ENCODE results near the gene FUT8. TPM values are rescaled to one million over a fixed set of nuclear protein-coding genes. Genes with fewer than 3 reads are reported as not detected.

FUT8 gene
- total RNA-seq, 4 donors from 2014 or later: 7.9 to 27.5 (median 12.8) TPM

DNA sequence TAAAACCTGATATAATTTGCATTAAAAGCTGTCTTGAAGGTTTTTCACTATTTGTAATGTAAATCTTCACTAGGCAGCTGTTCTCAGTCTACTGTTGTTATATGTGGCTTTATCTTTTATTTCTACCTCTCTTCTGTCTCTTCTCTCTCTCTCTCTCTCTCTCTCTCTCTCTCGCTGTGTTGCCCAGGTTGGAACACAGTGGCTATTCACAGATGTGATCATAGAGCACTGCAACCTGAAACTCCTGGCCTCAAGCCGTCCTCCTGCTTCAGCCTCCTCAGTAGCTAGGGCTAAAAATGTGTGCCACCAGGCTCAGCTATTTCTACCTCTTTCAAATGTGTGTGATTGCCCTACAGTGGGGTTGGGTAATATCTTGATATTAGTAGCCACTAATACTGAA is 21.1 kb downstream of the FUT8 start:
- no peak overlapping the region for H3K4me3 ChIP-seq
- peaks cover 0 to 3% (median 0%) of the 10 kb centered on the region in 4 donors for H3K4me1 ChIP-seq
- in situ Hi-C loops (cut with MboI; ENCODE audit: low pct_ligation_motif_present in 1 of 4, low pct_unique_long_range_greater_than_20kb in 1 of 4, low sequenced_read_pairs in 3 of 4) (no loop called here), intact Hi-C loops (cut with DNase I; ENCODE audit: low total_unique reads) (no loop called here)
- no peak overlapping the region for H3K27ac ChIP-seq
- no peak for DNase-seq
- no peaks in the 10 kb centered on the region for H3K36me3 ChIP-seq
- TF ChIP-seq POLR2A (IDR thresholded peaks at IDR 0.05): no peak
- TF ChIP-seq EP300 (IDR thresholded peaks at IDR 0.05; ENCODE audit: low read depth): no peak
- TF ChIP-seq, protein P1, sequence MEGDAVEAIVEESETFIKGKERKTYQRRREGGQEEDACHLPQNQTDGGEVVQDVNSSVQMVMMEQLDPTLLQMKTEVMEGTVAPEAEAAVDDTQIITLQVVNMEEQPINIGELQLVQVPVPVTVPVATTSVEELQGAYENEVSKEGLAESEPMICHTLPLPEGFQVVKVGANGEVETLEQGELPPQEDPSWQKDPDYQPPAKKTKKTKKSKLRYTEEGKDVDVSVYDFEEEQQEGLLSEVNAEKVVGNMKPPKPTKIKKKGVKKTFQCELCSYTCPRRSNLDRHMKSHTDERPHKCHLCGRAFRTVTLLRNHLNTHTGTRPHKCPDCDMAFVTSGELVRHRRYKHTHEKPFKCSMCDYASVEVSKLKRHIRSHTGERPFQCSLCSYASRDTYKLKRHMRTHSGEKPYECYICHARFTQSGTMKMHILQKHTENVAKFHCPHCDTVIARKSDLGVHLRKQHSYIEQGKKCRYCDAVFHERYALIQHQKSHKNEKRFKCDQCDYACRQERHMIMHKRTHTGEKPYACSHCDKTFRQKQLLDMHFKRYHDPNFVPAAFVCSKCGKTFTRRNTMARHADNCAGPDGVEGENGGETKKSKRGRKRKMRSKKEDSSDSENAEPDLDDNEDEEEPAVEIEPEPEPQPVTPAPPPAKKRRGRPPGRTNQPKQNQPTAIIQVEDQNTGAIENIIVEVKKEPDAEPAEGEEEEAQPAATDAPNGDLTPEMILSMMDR (IDR thresholded peaks at IDR 0.05): no peak
- no peak for TF ChIP-seq POLR2AphosphoS5 (IDR thresholded peaks at IDR 0.05)
- 67 to 81% methylated on average over 2 of the region's 2 CpGs for WGBS, 2 donors (ENCODE audit: low coverage in 1 of 2)
- no peaks in the 10 kb centered on the region for H3K9me3 ChIP-seq
- H3K27me3 ChIP-seq: no peaks in the 10 kb centered on the region

DNA sequence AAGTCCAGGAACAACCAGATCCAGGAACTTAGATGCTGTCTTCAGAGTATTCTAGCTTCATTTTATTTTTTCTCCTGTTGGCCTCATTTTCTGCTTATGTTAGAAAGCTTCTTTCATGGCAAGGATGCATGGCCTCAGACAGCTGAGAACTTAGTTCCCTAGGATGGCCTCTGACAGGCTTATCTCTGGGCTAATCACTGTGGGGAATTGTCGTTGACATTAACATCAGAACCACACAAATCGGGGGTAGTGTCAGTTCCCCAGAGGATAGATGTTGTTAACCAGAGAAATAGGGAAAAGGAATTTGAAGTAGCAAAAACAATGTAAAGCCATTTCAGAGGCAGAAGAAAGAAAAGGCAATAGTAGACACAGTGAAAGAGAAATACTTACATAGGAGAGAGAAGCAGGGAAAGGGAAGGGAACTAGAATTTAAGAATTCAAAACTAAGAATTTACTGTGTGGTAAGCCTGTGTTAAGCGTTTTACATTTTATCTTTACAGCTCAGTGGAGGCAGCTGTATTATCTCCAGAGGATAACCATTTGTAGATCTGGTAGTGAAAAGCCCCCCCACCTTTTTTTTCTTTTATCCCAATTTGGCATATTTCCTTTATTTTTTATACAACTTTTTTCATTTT is 21.8 kb downstream of the FUT8 start:
- Histone ChIP-seq H3K9me3 (no peaks in the 10 kb centered on the region), H3K4me3 (no peak overlapping the region), H3K4me1 (peaks cover 0 to 3% (median 0%) of the 10 kb centered on the region in 4 donors), H3K27me3 (no peaks in the 10 kb centered on the region), H3K27ac (no peak overlapping the region), H3K36me3 (no peaks in the 10 kb centered on the region)
- in situ Hi-C loops (cut with MboI; ENCODE audit: low pct_ligation_motif_present in 1 of 4, low pct_unique_long_range_greater_than_20kb in 1 of 4, low sequenced_read_pairs in 3 of 4): no loop called here
- WGBS, 2 donors (ENCODE audit: low coverage in 1 of 2): 49 to 58% methylated on average over 3 of the region's 3 CpGs
- intact Hi-C loops (cut with DNase I; ENCODE audit: low total_unique reads): no loop called here
- TF ChIP-seq POLR2A (IDR thresholded peaks at IDR 0.05): no peak
- TF ChIP-seq, protein P1 (IDR thresholded peaks at IDR 0.05): no peak
- no peak for TF ChIP-seq EP300 (IDR thresholded peaks at IDR 0.05; ENCODE audit: low read depth)
- TF ChIP-seq POLR2AphosphoS5 (IDR thresholded peaks at IDR 0.05): no peak
- DNase-seq: no peak

DNA sequence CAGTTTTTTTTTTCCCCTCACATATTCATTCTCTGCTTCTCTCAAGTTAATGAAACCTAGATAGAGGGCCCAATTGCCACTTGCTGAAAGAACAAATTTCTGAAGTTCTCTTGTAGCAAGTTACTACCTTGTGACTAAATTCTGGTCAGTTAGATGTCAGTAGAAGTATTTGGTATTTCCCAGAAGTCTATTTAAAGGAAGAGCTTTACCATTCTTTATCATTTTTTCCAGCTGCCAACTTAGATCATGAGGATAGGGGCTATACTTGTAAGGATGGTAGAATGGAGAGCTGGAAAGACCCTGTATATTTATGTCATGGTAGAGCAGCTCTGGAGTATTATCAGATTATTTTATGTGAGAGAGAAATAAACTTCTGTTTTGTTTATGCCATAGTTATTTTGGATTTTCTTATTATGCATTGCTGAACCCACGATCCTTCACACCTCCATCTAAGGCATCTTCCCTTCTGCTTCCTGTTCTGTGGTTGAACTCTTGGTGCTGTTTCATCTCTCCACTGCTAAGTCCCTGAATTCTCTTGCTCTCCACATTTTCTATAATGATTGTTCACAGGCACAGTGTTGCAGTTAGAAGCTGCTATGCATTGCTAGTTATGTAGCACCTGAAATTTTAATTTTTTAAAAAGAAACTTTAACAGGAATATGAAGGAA is 25.9 kb downstream of the FUT8 start:
- Histone ChIP-seq H3K4me3 (no peak overlapping the region), H3K27ac (no peak overlapping the region), H3K36me3 (no peaks in the 10 kb centered on the region), H3K9me3 (no peaks in the 10 kb centered on the region), H3K4me1 (no peaks in the 10 kb centered on the region), H3K27me3 (no peaks in the 10 kb centered on the region)
- WGBS, 2 donors (ENCODE audit: low coverage in 1 of 2): 40 to 74% methylated on average over 1 of the region's 1 CpG
- in situ Hi-C loops (cut with MboI; ENCODE audit: low pct_ligation_motif_present in 1 of 4, low pct_unique_long_range_greater_than_20kb in 1 of 4, low sequenced_read_pairs in 3 of 4): no loop called here
- no peak for DNase-seq
- intact Hi-C loops (cut with DNase I; ENCODE audit: low total_unique reads): no loop called here
- TF ChIP-seq, protein P1 (IDR thresholded peaks at IDR 0.05): no peak
- TF ChIP-seq POLR2AphosphoS5 (IDR thresholded peaks at IDR 0.05) (no peak), POLR2A (IDR thresholded peaks at IDR 0.05) (no peak), EP300 (IDR thresholded peaks at IDR 0.05; ENCODE audit: low read depth) (no peak)

DNA sequence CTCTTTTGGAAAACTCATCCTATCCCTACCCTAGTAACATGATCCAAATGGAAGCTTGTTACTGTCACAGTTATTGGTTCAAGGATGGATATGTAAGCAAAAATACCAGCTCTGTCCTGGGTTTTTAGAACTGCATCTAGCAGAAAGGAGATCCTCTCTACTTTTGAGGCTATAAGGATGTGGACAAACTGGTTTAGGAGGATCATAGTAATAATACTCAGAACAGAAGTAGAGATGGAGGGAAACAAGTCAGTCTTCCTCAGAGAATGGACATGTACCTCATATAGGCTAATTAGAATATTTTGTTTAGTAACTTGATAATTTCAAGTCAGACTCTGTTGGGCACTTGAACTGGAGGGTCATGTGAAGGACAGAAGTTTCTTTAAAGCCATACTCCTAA is 26.6 kb downstream of the FUT8 start:
- in situ Hi-C loops (cut with MboI; ENCODE audit: low pct_ligation_motif_present in 1 of 4, low pct_unique_long_range_greater_than_20kb in 1 of 4, low sequenced_read_pairs in 3 of 4) (no loop called here), intact Hi-C loops (cut with DNase I; ENCODE audit: low total_unique reads) (no loop called here)
- Histone ChIP-seq H3K27me3 (no peaks in the 10 kb centered on the region), H3K36me3 (no peaks in the 10 kb centered on the region), H3K27ac (no peak overlapping the region), H3K9me3 (no peaks in the 10 kb centered on the region), H3K4me3 (no peak overlapping the region), H3K4me1 (no peaks in the 10 kb centered on the region)
- no peak for TF ChIP-seq EP300 (IDR thresholded peaks at IDR 0.05; ENCODE audit: low read depth)
- TF ChIP-seq POLR2AphosphoS5 (IDR thresholded peaks at IDR 0.05): no peak
- TF ChIP-seq, protein P1 (IDR thresholded peaks at IDR 0.05): no peak
- TF ChIP-seq POLR2A (IDR thresholded peaks at IDR 0.05): no peak
- no peak for DNase-seq
